DLD1 (cell line): Measurements from ENCODE around the gene MAPK1IP1L.

ENCODE experiments used
- in situ Hi-C: cut with HindIII; loops from 2 replicates; pipeline ENCODE4 v1.10.0; 2017; ENCODE audit warnings: low sequenced_read_pairs

Gene MAPK1IP1L

DNA sequence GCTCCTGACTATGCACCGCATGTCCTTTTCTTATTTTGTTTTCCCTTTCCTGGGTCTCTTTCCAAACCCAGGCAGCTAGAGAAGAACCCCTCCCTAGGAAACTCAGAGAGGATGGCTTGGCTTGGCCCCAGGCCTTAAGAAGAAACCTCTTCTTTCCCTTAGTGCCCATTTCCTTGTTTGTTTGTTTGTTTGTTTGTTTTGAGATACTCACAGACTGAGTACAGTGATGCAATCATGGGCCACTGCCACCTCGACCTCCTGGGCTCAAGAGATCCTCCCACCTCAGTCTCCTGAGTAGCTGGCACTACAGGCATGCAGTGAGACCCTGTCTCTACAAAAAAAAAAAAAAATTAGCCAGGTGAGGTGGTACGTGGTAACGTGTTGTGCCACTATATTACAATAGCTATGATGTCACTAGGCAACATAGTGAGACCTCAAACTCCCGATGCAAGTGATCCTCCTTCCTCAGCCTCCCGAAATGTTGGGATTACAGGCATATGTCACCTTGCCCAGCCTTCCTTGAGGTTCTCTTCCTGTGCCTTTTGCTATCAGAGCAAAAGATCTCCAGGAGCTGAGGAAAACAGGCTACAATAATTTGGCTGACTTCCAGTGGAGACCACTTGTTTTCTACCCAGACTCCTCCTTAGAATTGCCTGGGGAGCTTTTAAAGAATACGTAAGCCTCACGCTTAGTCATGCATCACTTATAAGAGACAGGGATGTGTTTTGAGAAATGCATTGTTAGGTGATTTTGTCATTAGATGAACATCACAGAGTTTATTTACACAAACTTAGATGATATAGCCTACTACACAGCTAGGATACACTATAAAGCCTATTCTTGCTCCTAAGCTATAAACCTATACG, 43.1 kb downstream of the MAPK1IP1L start:
- in situ Hi-C loops = no loop called here

DNA sequence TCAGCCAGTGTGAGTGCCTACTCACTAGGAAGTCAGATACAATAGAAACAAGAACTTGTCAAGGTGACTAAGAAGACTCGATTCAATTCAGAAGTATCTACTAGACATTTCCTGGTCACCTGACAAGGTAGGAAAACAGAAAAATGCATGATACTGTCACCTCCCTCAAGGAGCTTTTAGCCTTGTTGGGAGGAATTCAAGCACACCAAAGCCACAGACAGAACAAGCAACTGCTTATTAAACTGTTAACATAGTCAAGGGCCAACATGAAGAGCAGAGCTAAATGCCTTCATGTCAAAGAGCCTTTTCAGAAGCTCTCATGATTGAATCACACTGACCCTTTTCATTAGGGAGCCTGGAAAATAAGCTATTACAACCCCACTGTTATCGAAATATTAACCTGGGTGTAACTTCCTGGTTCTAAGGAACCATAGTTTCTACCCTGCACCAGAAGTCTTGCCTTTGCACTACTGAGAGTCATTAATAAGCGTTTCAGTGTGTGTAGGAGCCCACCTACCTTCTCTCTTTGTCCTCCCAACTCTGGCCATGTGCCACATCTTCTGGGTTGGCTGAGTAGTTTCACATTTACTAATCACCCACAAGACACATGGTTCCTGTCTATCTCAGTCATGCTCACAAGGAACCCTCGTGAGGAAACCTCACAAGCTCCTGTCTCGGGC, 46.6 kb downstream of the MAPK1IP1L start:
- in situ Hi-C loops = no loop called here

DNA sequence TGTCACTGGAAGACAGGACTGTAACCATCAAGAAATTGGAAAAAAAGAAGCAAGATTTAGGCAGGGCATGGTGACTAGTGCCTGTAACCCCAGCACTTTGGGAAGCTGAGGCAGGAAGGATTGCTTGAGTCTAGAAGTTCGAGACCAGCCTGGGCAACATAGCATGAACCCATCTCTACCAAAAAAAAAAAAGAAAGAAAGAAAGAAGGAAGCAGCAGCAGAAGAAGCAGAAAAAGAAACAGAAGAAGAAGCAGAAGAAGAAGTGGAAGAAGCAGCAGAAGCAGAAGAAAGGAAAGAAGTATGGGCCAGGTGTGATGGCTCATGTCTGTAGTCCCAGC, 47.1 kb downstream of the MAPK1IP1L start:
- in situ Hi-C loops = no loop called here

DNA sequence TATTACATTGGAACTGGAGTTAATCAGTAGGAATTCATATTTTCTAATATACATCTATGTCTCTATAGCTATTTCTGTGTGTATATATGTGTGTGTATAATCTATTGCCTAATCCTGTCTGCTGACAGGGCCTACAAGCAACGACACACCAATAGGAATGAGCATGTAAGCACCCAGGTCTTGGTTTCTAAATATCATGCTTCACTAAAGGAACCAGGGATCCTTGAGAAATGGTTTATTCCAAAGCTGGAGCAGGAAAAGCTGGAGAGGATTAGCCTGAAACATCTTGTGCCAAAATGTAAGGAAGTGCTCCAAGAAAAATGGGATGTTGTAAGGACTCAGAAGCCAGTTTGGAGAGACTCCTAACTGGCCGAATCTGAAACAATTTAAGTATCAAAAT, 48.3 kb downstream of the MAPK1IP1L start:
- in situ Hi-C loops = no loop called here

DNA sequence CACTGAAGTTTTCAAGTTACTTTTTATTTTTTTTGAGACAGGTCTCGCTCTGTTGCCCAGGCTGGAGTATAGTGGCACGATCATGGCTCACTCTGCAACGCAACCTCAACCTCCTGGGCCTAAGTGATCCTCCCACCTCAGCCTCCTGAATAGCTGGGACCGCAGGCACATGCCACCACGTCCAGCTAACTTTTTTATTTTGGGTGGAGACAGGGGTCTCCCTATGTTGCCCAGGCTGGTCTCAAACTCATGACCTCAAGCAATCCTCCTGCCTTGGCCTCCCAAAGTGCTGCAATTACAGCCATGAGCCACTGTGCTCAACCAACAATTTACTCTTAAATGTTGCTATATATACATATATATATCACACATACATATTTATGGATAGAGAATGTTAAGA, 50.3 kb downstream of the MAPK1IP1L start:
- in situ Hi-C loops = no loop called here

DNA sequence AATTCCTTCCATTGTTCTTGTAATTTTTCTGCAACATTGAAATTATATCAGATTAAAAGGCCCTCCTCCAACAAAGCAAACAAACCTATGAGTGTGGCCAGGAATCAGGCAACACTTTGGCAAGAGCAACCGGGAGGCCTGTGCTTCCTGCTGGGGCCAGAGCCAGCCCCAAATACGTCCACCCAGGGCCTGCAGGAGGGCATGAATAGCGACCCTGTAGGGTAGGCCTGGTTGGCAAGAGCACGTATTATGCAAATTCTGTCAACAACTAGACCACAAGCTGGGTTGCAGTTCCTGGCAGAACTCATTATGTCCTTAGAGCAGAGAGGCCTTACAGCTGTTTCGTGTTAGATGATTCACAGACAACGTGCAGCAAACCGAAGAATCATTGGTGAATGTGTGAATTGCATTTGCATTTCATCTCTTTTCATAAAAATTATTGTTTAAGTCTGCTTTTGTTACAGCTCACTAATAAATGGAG, 50.7 kb downstream of the MAPK1IP1L start:
- in situ Hi-C loops = no loop called here

DNA sequence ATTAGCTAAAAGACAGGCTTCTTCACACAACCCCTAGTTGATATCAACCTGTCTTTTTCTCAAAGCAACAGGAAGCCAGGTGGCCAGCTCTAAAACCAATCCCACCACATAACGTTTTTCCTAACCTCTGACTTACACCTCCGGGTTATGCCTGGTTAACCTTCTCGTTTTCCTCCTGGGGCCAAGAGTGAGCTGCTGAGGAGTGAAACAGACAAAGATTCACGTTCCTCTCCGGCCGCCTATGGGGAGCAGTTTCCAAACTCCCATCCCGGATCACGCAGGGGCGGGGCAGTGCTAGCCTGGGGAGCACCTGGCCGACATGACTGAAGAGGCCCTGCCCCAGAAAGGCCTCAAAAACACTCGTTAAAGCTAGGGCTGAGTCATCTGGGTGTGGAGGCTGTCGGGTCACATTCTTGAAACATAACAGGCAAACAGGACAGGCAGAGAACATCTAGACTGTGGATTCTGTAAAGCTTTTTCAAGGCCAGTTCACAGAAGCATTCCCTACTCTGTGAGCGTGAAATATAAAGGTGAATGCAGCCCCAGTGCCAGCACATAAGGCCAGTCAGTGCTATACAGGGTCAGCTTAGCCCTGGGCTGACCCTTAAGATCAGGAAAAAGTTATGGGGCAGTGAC, 51.7 kb downstream of the MAPK1IP1L start:
- in situ Hi-C loops = no loop called here

DNA sequence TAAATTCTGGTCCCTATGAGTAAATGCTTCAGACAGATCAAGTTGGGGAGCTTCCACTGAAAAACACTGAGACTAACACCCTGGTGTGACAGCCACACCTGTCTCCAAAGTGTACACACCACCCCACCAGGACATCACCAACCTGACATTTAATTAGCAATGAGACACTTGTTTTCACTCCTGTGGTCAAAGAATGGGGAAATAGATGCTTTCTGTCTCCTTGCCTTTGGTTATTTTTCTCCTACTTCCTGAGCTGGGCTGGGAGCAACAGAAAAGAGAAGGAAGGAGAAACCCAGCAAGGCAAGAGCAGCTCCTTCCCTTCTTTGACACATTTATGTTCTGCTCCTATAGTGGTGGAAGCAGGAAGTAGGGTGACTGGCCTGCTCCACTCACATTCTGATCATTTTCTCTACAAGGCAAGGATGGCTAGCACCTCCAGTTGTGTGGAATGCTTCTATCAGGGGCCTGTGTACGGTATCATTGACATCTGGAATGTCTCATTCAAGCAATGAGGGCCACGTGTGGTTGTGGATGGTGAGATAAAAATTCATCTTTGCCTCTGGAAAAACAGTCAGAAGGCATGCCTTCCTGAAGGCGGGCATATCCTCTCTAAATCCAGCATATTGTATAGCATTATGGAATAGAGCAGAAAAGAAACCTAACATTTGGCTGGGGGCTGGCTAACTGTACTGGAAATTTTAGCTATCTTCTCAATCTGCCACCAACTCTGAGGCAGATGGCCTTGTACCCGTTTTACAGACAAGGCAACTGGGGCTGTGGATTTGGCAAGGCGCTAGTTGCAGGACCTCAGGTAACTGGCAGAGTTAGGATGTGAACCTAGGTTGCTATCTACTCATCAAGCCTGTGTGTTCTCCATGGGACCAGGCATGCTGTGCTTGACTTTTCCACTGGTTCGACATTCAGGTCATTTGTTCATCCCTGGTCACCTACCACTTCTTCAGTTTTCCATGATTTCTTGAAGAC, 52.8 kb downstream of the MAPK1IP1L start:
- in situ Hi-C loops = no loop called here

DNA sequence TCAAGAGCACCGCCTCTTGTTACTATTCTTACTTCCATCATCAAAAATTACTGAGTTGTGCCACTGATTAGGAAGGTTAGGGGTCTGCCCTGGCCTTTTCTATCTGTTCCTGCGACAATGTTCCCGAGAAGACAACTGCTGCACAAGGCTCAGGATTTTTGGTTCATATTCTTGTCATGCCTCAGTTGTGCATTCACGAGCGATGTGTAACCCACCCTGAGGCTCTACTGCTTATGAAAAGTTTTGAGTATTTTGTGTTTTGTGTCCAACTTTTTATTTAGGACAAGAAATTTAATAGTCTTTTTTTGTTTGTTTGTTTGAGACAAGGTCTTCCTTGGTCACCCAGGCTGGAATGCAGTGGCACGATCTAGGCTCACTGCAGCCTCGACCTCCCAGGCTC, 54.5 kb downstream of the MAPK1IP1L start:
- in situ Hi-C loops = no loop called here

DNA sequence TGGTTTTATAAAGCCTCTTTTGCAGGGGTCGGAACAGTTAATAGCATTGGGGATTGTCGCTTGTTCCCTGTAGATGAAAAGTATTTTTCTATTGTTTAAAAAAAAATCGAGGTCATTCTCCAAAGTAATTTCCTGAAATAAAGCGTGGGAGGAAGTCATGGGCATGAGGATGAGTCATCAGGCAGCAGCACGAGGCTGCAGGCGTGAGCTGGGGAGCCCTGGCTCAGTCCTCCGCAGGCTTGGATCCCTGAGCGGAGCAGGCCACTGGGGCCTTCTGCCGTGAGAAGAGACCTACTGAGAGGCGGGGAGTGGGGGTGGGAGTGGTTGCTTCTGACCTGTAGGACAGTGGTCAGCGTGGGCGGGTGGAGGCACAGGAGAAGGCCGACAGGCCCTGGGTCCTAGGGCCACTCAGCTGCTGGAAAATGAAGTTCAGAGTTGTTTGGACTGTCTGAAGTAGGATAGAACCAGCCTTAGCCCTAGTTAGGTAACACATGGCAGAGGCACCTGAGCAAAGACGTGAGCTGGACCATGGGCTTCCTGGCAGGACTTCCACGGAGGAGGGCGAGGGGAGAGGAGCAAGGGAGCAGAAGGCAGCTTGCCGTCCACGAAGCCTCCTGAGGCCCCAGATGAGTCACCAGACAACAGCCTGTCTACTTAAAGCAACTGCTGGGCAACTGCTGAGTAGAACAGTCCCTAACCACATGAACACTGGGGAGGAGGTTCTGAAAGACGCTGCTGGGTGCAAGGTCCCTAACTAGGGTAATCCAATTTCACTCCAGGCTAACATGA, 56.5 kb downstream of the MAPK1IP1L start:
- in situ Hi-C loops = no loop called here

DNA sequence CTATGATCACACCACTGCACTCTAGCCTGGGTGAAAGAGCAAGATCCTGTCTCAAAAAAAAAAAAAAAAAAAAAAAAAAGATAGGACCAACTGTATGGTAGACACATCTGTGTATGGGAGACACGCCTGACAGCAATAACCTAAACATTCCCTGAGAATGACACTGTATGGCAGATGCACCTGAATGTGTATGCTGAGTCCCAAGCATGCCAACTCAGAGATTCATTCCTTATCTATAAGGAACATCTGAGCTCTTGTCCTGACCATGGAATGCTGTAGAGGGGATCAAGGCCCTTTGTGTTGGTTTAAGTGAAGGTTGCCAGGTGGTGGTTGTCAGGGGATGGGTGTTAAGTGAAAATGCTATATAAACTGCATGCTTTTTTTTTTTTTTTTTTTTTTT, 58.4 kb downstream of the MAPK1IP1L start:
- in situ Hi-C loops = no loop called here

DNA sequence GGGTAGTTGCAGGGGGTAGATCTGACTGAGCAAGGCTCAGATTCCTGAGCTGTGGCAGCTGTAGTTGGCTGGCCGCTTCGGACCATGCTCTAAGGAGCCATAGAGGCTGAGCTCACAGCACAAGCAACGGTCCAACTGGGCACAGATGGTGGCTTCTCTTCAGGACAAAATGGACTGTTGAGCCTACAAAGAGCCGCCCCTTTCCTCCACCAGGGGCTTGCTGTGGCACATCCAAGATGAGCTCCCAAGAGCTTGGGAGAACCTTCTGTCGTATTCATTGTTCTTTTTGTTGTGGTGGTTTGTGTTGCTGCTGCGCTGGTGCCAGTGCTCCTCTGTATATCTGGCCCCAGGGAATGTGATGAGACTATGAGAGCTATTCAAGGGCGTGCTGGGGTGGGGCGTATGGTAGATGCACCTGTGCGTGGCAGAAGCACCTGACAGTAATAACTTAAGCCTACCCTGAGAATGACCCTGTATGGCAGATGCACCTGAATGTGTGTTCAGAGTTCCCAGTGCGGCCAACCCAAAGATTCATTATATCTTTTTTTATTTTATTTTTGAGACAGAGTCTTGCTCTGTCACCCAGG, 59.8 kb downstream of the MAPK1IP1L start:
- in situ Hi-C loops = no loop called here

DNA sequence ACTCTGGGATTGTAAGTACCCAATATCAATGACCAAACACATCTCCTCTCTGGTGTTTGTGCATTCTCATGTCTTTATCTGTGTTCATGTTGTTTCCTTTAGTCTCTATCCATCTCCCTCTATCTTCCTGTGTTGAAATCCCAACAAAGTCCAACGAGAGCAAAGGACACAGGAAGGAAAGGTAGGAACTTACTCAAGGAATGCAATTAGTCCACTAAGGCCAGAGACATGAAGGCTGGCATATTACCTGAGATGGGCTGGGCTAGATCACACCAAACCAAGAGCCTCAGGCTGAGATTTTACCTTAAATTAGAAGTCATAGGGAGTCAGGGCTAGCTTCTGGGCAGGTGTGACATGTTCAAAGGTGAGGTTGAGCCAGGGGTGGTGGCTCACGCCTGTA, 63.3 kb downstream of the MAPK1IP1L start:
- in situ Hi-C loops = no loop called here

DNA sequence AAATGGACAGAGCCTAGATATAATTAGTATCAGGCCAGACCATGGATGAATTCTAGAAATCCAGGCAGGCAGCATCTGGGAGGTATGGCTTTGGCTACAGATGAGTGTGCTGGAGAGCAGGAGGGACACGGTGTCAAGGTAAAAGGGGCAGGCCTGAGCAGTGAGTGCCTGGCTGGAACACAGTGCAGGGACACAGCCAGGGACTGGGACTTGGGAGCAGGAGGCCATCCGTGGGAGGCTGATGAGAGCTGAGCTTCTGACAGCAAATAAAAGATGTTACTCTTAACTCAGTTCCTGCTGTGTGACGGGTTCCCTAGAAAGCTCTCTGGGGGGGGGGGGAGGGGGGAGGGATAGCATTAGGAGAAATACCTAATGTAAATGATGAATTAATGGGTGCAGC, 64.0 kb downstream of the MAPK1IP1L start:
- in situ Hi-C loops = no loop called here

DNA sequence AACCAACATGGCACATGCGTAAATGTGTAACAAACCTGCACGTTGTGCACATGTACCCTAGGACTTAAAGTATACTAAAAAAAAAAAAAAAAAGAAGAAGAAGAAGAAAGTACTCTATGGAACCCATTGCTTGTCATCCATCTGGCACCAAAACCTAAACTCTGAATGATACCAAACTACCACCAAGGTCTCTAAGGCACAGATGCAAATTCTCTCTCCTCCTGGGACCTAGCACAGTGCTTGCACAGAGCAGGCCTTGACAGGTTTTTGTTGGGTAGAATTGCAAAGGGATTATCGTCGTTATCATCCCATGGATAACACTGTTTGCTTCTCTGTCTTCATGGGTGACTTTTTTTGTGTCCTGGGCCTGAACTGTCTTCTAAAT, 64.4 kb downstream of the MAPK1IP1L start:
- in situ Hi-C loops = no loop called here

DNA sequence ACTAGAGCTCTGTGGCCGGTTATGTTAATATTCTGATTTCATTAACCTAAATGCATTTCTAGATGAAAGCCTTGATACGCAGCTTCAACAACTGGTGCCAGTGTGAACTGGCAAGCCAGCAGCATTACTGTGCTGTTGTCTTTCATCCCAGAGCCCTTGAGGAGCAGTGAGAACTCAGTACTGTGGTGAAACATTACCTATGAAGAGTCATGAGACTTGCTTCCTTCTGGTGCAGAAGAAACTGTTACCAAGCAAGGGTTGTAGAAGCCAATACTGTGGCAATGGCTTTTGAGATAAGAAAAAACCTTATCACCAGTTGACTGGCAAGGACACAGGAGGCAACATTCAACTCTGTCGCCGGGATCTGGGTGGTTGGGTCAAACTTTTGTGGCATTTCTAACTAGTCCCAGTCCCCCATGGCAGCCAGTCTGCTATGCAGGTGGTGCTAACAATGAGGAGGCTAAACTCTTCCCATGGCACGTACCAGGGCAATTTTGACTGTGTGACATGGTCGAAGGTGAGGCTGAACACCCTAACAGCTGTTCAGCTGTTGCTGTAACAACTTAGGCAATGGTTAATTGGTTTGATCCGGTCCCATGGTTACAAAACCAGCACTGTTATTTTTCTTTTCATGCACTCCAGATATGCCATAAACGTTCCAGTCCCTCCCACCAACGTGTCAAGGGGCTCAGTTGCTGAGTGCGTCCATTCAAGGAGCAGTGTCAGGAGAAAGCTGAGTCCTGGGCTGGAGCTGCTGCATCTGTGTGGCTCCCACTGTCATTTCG, 65.0 kb downstream of the MAPK1IP1L start:
- in situ Hi-C loops = no loop called here

DNA sequence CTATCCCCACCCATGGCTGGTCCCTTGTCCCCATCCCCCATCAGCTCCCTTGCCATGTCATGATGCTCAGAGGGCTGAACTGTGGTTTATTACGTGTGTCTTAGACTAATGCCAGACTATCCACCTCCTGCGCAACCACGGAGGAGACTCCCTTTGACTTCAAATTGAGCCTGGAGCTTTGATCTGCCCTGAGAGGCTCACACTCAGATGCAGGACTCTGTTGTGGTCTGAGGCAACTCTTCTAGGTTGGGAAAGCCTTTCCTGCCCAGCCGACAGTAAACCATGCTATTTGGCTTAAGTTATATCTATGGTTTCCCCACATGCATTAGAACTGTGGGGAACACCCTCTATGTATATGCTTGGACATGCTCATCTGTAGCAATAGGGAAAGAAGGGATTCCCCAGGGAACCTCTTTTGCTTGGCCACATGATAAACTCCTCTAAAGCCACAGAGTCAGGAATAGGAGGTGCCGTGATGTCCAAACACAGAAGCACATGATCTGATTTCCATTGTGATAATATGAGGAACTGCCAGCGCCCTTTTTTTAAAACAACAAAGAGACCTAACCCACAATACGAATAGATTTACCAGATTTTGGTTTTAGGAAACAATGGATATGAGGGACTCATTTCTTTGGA, 66.5 kb downstream of the MAPK1IP1L start:
- in situ Hi-C loops = no loop called here

DNA sequence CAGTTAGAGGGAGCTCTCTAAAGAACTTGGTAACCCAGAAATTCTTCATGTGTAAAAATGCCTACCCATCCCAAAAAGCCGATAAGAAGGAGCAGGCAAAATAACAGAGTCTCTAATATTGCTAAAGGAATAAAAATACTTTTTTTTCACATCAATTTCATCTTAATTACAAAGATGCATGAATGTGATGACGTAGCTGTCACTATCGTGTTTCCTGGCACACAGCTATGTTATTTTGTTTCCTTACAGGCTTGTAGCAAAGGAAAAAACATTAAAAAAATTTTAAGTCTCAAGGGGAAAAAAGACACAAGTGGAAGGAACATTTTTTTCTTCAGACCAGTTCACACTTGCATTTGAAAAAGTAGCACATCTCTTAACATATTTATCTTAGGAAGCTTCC, 67.3 kb downstream of the MAPK1IP1L start:
- in situ Hi-C loops = no loop called here
